Lower lobe of right lung (tissue), 2 donors: ENCODE data around the gene INPP5B. TPM values are rescaled to one million over a fixed set of nuclear protein-coding genes. Genes with fewer than 3 reads are reported as not detected.

Source experiments
- ATAC-seq, 2 donors: fragments of 200-7000 bp; cut with Tn5 transposase; one replicate each; pipeline ENCODE4 v1.9.1; 2020 to 2022; ENCODE audit warnings: mild to moderate bottlenecking in 2 of 2, moderate library complexity in 2 of 2
- DNase-seq: peaks from one replicate; pipeline ENCODE4 v3.0.0-alpha.2; 2020
- H3K27ac ChIP-seq: fragments of 200-600 bp; one replicate; pipeline ENCODE4 v1.8.0; 2022
- H3K27me3 ChIP-seq: fragments of 200-600 bp; one replicate; pipeline ENCODE4 v1.8.0; 2022; ENCODE audit warnings: low read depth
- H3K36me3 ChIP-seq: fragments of 200-600 bp; one replicate; pipeline ENCODE4 v1.8.0; 2022; ENCODE audit warnings: mild to moderate bottlenecking
- H3K4me1 ChIP-seq: fragments of 200-600 bp; one replicate; pipeline ENCODE4 v1.8.0; 2022
- H3K4me3 ChIP-seq: fragments of 200-600 bp; one replicate; pipeline ENCODE4 v1.8.0; 2022; ENCODE audit warnings: mild to moderate bottlenecking
- H3K9me3 ChIP-seq: fragments of 200-600 bp; one replicate; pipeline ENCODE4 v1.8.0; 2022
- CTCF ChIP-seq: fragments of 200-600 bp; IDR thresholded peaks from one replicate; pipeline ENCODE4 v1.8.0; 2022; ENCODE audit warnings: antibody characterized with exemption, mild to moderate bottlenecking
- intact Hi-C: fragments of 100-400 bp; cut with DNase I; formaldehyde crosslinking; loops from one replicate; pipeline ENCODE4 v1.11.0; 2022
- total RNA-seq: library from RNA; stranded (reverse); fragmentation: NEBNext Ultra II Directional; extraction: Animal tissue kit (Norgen Biotek cat#: 25700); gene quantifications from one replicate; pipeline ENCODE4 v1.2.1, GENCODE V29; 2021
- donor health status: DM: no; HTN: yes; CAD: no; lungs with severe emphysema.

Gene INPP5B
- total RNA-seq, 1 donor from 2014 or later, result 42.5 TPM

DNA sequence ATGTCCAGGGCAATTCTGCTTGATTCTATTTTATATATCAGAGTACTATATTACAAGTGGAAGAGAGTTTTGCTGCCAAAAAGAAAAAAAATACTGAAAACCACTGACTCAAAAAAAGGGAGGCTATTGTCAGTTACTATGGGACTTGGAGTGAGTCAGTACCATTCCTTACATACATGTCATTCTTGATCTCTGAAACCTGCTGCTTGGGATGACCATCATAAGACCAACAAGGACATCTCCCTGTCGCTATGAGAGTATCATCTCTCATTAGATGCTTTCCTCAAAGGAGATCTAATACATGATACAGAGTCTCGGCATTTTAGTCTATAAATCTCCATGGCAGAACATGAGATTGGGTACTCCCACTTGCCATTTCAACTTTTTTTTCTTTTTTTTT lies 11.8 kb upstream of the INPP5B start:
- H3K9me3 ChIP-seq, result no peaks in the 10 kb centered on the region
- no peak for DNase-seq
- H3K27me3 ChIP-seq, result no peaks in the 10 kb centered on the region
- no peak overlapping the region for H3K4me3 ChIP-seq
- no peaks in the 10 kb centered on the region for H3K4me1 ChIP-seq
- TF ChIP-seq CTCF, result no peak
- H3K36me3 ChIP-seq, result peaks cover 73% of the 10 kb centered on the region
- ATAC-seq, result no peak
- intact Hi-C loops, result no loop called here
- H3K27ac ChIP-seq, result no peak overlapping the region

GRCh38 chr1:37955685-37956084 lies 8.8 kb upstream of the INPP5B start:
- no peak overlapping the region for H3K4me3 ChIP-seq
- H3K4me1 ChIP-seq, result no peaks in the 10 kb centered on the region
- DNase-seq, result no peak
- H3K9me3 ChIP-seq, result no peaks in the 10 kb centered on the region
- no peak for TF ChIP-seq CTCF
- H3K27me3 ChIP-seq, result no peaks in the 10 kb centered on the region
- no peak overlapping the region for H3K27ac ChIP-seq
- H3K36me3 ChIP-seq, result peaks cover 45% of the 10 kb centered on the region
- intact Hi-C loops, result no loop called here
- ATAC-seq, result no peak

- no peaks in the 10 kb centered on the region for H3K27me3 ChIP-seq
- no peak for TF ChIP-seq CTCF
- no peaks in the 10 kb centered on the region for H3K9me3 ChIP-seq
- DNase-seq (no peak), ATAC-seq (no peak)
- intact Hi-C loops, result no loop called here
- H3K27ac ChIP-seq, result no peak overlapping the region
- H3K4me1 ChIP-seq, result no peaks in the 10 kb centered on the region
- peaks cover 32% of the 10 kb centered on the region for H3K36me3 ChIP-seq
- H3K4me3 ChIP-seq, result no peak overlapping the region
Measured at GRCh38 chr1:37954316-37954971, 7.6 kb upstream of the INPP5B start.

GRCh38 chr1:37952738-37953137 lies 5.9 kb upstream of the INPP5B start:
- Histone ChIP-seq H3K27me3 (no peaks in the 10 kb centered on the region), H3K4me1 (no peaks in the 10 kb centered on the region), H3K36me3 (peaks cover 15% of the 10 kb centered on the region), H3K4me3 (no peak overlapping the region), H3K27ac (no peak overlapping the region), H3K9me3 (no peaks in the 10 kb centered on the region)
- TF ChIP-seq CTCF, result no peak
- no peak for DNase-seq
- ATAC-seq, result no peak
- intact Hi-C loops, result no loop called here

- no peak overlapping the region for H3K4me3 ChIP-seq
- ATAC-seq (no peak), DNase-seq (no peak)
- no peak overlapping the region for H3K27ac ChIP-seq
- intact Hi-C loops, result no loop called here
- H3K27me3 ChIP-seq, result no peaks in the 10 kb centered on the region
- no peaks in the 10 kb centered on the region for H3K9me3 ChIP-seq
- TF ChIP-seq CTCF, result no peak
- H3K36me3 ChIP-seq, result peaks cover 8% of the 10 kb centered on the region
- H3K4me1 ChIP-seq, result peaks cover 5% of the 10 kb centered on the region
Measured at GRCh38 chr1:37951783-37952624, 5.2 kb upstream of the INPP5B start.
